ENCODE data around the gene ALPI. TPM values are rescaled to one million over a fixed set of nuclear protein-coding genes. Genes with fewer than 3 reads are reported as not detected.
A peak's percentile ranks its signal among the peaks of the same experiment; 100 is the strongest.
"Not testable (repeated sequence)": the region's sequence is repeated elsewhere in the genome, so short reads cannot be mapped to it uniquely, and the experiment has no call there.

The ALPI gene
- total RNA-seq, 1 experiment from 2014 or later = not detected

DNA sequence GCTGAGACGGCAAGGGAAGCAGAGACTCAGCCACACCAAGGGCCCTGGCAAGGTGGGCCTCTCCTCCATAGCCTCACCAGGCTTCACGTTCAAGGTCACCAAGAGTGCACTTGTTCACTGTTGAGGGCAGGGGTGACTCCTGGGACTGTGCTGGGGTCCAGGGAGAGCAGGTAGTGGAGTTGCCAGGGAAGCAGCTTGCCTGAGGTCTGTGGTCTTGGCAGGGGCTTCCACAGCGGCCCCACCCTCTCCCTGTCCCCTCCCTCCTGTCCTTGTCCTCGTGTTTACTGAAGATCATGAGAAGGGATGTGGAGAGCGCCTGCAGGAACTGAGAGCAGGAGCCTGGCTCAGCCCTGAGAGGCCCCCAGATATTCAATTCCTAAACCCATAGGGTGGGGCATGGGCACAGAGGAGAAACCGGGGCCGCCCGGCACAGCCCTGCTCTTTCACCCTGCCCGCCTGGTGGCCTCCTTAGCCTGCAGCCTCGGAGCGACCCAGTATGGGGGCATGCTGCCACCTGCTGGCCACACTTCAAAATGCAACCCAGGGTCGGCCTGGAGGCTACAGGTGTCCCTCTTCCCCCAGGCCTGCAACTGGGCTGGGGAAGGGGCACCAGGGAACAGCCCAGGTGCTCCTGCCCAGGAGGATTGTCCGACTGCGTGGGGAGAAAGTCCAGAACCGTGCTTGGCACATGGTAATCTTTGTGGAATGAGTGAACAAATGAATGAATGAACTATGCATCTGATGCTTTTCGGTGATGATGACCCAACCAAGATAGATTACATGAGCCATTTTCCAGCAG, 15.5 kb upstream of the ALPI start:
- BruUV-seq (replicated peaks); H3K27me3 Mint-ChIP-seq (ENCODE audit: insufficient read depth, unreplicated experiment); H3K4me1 Mint-ChIP-seq (ENCODE audit: insufficient read depth, unreplicated experiment); H3K4me3 Mint-ChIP-seq (ENCODE audit: unreplicated experiment); H3K36me3 Mint-ChIP-seq (ENCODE audit: insufficient read depth, unreplicated experiment); H3K27ac Mint-ChIP-seq (ENCODE audit: low read depth, unreplicated experiment); H3K9me3 Mint-ChIP-seq (ENCODE audit: unreplicated experiment); POLR2A ChIA-PET: not testable (repeated sequence)
- peak; percentile 77 for DNase-seq (ENCODE audit: unreplicated experiment)
- CTCF ChIA-PET = interaction anchor here (0.5 to 4.1 kb wide), 28 partner anchors 13 to 724 kb away, joined by 3 to 48 read pairs (median 4); partner anchors contain the start of genes ALPP, CHRNG and PRSS56
- intact Hi-C loops (cut with micrococcal nuclease) = loop anchor here (1.0 to 5.0 kb wide), 4 partner anchors 68 to 588 kb away; no protein-coding TSS in a partner anchor
- TF ChIP-seq, protein P1, sequence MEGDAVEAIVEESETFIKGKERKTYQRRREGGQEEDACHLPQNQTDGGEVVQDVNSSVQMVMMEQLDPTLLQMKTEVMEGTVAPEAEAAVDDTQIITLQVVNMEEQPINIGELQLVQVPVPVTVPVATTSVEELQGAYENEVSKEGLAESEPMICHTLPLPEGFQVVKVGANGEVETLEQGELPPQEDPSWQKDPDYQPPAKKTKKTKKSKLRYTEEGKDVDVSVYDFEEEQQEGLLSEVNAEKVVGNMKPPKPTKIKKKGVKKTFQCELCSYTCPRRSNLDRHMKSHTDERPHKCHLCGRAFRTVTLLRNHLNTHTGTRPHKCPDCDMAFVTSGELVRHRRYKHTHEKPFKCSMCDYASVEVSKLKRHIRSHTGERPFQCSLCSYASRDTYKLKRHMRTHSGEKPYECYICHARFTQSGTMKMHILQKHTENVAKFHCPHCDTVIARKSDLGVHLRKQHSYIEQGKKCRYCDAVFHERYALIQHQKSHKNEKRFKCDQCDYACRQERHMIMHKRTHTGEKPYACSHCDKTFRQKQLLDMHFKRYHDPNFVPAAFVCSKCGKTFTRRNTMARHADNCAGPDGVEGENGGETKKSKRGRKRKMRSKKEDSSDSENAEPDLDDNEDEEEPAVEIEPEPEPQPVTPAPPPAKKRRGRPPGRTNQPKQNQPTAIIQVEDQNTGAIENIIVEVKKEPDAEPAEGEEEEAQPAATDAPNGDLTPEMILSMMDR (IDR thresholded peaks at IDR 0.05; ENCODE audit: unreplicated experiment) = peak; percentile 93

DNA sequence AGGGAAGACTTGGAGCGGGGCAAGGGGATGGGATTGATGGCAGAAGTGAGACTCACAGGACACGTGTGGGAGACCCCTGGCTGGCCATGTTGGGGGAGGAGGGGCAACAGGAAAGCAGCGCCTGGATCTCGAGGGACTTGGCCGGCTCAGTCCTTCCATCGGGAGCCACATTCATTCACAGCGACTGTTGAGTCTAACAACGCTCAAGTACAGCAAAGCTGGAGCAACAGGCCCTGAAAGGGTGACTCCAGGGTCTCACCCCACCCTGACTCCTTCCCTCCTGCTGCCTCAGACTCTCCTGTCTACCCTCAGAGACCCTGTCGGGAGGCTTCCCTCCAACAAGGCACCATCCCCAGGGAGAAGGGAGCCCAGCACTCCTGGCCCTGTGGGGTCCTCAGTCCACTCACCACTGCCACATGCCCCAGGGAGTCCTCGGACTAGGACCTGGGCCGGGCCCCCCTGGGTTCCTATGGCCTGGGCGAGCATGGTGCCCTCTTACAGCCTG, 14.8 kb upstream of the ALPI start:
- TF ChIP-seq, protein P1 (IDR thresholded peaks at IDR 0.05; ENCODE audit: unreplicated experiment) = no peak
- BruUV-seq (replicated peaks) = no TSS peak
- intact Hi-C loops (cut with micrococcal nuclease) = loop anchor here (2.0 to 5.0 kb wide), 2 partner anchors 69 to 108 kb away; no protein-coding TSS in a partner anchor
- ChIA-PET POLR2A (no interaction called here), CTCF (interaction anchor here (0.6 to 4.1 kb wide), 9 partner anchors 24 to 588 kb away, joined by 3 to 48 read pairs (median 4); no protein-coding TSS in a partner anchor)
- Mint-ChIP-seq H3K4me3 (ENCODE audit: unreplicated experiment) (no peak overlapping the region), H3K4me1 (ENCODE audit: insufficient read depth, unreplicated experiment) (no peaks in the 10 kb centered on the region), H3K36me3 (ENCODE audit: insufficient read depth, unreplicated experiment) (no peaks in the 10 kb centered on the region), H3K9me3 (ENCODE audit: unreplicated experiment) (no peaks in the 10 kb centered on the region), H3K27me3 (ENCODE audit: insufficient read depth, unreplicated experiment) (peaks cover 1% of the 10 kb centered on the region), H3K27ac (ENCODE audit: low read depth, unreplicated experiment) (no peak overlapping the region)
- DNase-seq (ENCODE audit: unreplicated experiment) = no peak

DNA sequence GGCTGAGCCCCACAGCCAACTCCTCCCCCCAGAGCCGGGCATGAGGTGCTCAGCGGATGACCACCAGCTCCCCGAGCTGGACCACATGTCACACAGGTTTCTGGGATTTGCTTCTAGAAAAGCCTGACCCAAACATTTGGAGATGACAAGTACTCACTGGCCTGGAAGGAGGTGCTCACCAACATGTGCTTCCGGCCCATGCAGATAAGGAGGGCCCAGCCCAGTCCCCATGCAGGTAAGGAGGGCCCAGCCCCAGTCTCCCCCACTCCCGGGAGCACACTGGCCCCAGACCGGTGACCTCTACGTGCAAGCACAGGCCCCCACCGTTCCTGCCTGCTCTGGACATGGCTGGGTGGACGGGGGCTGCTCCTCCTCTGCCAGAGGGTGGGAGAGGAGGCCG, 14.0 kb upstream of the ALPI start:
- H3K9me3 Mint-ChIP-seq (ENCODE audit: unreplicated experiment); POLR2A ChIA-PET; DNase-seq (ENCODE audit: unreplicated experiment); H3K4me1 Mint-ChIP-seq (ENCODE audit: insufficient read depth, unreplicated experiment); H3K27me3 Mint-ChIP-seq (ENCODE audit: insufficient read depth, unreplicated experiment); H3K27ac Mint-ChIP-seq (ENCODE audit: low read depth, unreplicated experiment); H3K4me3 Mint-ChIP-seq (ENCODE audit: unreplicated experiment); BruUV-seq (replicated peaks); H3K36me3 Mint-ChIP-seq (ENCODE audit: insufficient read depth, unreplicated experiment): not testable (repeated sequence)
- intact Hi-C loops (cut with micrococcal nuclease) = loop anchor here (2.0 to 5.0 kb wide), 2 partner anchors 70 to 109 kb away; no protein-coding TSS in a partner anchor
- CTCF ChIA-PET = interaction anchor here (0.7 to 4.1 kb wide), 4 partner anchors 23 to 589 kb away, joined by 3 to 48 read pairs (median 6); no protein-coding TSS in a partner anchor

- intact Hi-C loops (cut with micrococcal nuclease) = loop anchor here (5.0 kb wide), 1 partner anchor 70 kb away; no protein-coding TSS in a partner anchor
- BruUV-seq (replicated peaks); H3K4me1 Mint-ChIP-seq (ENCODE audit: insufficient read depth, unreplicated experiment); H3K27me3 Mint-ChIP-seq (ENCODE audit: insufficient read depth, unreplicated experiment); H3K4me3 Mint-ChIP-seq (ENCODE audit: unreplicated experiment); DNase-seq (ENCODE audit: unreplicated experiment); POLR2A ChIA-PET; H3K36me3 Mint-ChIP-seq (ENCODE audit: insufficient read depth, unreplicated experiment); H3K27ac Mint-ChIP-seq (ENCODE audit: low read depth, unreplicated experiment); H3K9me3 Mint-ChIP-seq (ENCODE audit: unreplicated experiment): not testable (repeated sequence)
- CTCF ChIA-PET = interaction anchor here (0.7 to 4.1 kb wide), 2 partner anchors 108 to 318 kb away, joined by 3 to 48 read pairs; no protein-coding TSS in a partner anchor
Measured at GRCh38 chr2:232442431-232442830, 13.5 kb upstream of the ALPI start.

- CTCF ChIA-PET; POLR2A ChIA-PET; H3K27me3 Mint-ChIP-seq (ENCODE audit: insufficient read depth, unreplicated experiment); DNase-seq (ENCODE audit: unreplicated experiment); H3K4me1 Mint-ChIP-seq (ENCODE audit: insufficient read depth, unreplicated experiment); H3K4me3 Mint-ChIP-seq (ENCODE audit: unreplicated experiment); H3K27ac Mint-ChIP-seq (ENCODE audit: low read depth, unreplicated experiment); BruUV-seq (replicated peaks); H3K9me3 Mint-ChIP-seq (ENCODE audit: unreplicated experiment); H3K36me3 Mint-ChIP-seq (ENCODE audit: insufficient read depth, unreplicated experiment): not testable (repeated sequence)
- intact Hi-C loops (cut with micrococcal nuclease) = loop anchor here (5.0 kb wide), 1 partner anchor 71 kb away; no protein-coding TSS in a partner anchor
Measured at GRCh38 chr2:232443047-232443446, 12.9 kb upstream of the ALPI start.

GRCh38 chr2:232443669-232444408, 12.1 kb upstream of the ALPI start:
- H3K4me1 Mint-ChIP-seq (ENCODE audit: insufficient read depth, unreplicated experiment); H3K27me3 Mint-ChIP-seq (ENCODE audit: insufficient read depth, unreplicated experiment); POLR2A ChIA-PET; H3K36me3 Mint-ChIP-seq (ENCODE audit: insufficient read depth, unreplicated experiment); BruUV-seq (replicated peaks); H3K27ac Mint-ChIP-seq (ENCODE audit: low read depth, unreplicated experiment); H3K9me3 Mint-ChIP-seq (ENCODE audit: unreplicated experiment); H3K4me3 Mint-ChIP-seq (ENCODE audit: unreplicated experiment): not testable (repeated sequence)
- CTCF ChIA-PET = interaction anchor here (0.6 to 1.4 kb wide), 4 partner anchors 16 to 652 kb away, joined by 3 to 5 read pairs (median 4); no protein-coding TSS in a partner anchor
- peak; percentile 1 for DNase-seq (ENCODE audit: unreplicated experiment)
- intact Hi-C loops (cut with micrococcal nuclease) = loop anchor here (1.0 to 5.0 kb wide), 2 partner anchors 72 to 78 kb away; no protein-coding TSS in a partner anchor

Data from MCF 10A (cell line).